Immature natural killer cell (primary cell): ENCODE results near the gene PPP1R1B. TPM values are rescaled to one million over a fixed set of nuclear protein-coding genes. Genes with fewer than 3 reads are reported as not detected.

Experiments used
- DNase-seq, 3 donors: peaks; one replicate each; pipeline ENCODE4 v3.0.0; 2022; ENCODE audit warnings: mixed read lengths in 1 of 3
- H3K27ac Mint-ChIP-seq, 6 donors: one replicate each; pipeline ENCODE4 v1.8.0; 2020; ENCODE audit warnings: mixed read lengths in 6 of 6, mild to moderate bottlenecking in 5 of 6, inconsistent platforms in 4 of 6, moderate library complexity in 3 of 6
- H3K27me3 Mint-ChIP-seq, 3 donors: one replicate each; pipeline ENCODE4 v1.8.0; 2020 to 2021; ENCODE audit warnings: low read depth in 3 of 3, mild to moderate bottlenecking in 3 of 3, mixed read lengths in 3 of 3, moderate library complexity in 3 of 3, inconsistent platforms in 1 of 3
- H3K36me3 Mint-ChIP-seq, 3 donors: one replicate each; pipeline ENCODE4 v1.8.0; 2020; ENCODE audit warnings: mixed read lengths in 3 of 3, inconsistent platforms in 2 of 3, mild to moderate bottlenecking in 2 of 3
- H3K4me1 Mint-ChIP-seq, 2 donors: one replicate each; pipeline ENCODE4 v1.8.0; 2020; ENCODE audit warnings: inconsistent platforms in 2 of 2, mild to moderate bottlenecking in 2 of 2, mixed read lengths in 2 of 2, moderate library complexity in 1 of 2
- H3K4me3 Mint-ChIP-seq, 5 donors: one replicate each; pipeline ENCODE4 v1.8.0; 2020; ENCODE audit warnings: mild to moderate bottlenecking in 5 of 5, mixed read lengths in 5 of 5, inconsistent platforms in 3 of 5, moderate library complexity in 3 of 5
- H3K9me3 Mint-ChIP-seq, 6 donors: one replicate each; pipeline ENCODE4 v1.8.0; 2020; ENCODE audit warnings: mild to moderate bottlenecking in 6 of 6, mixed read lengths in 6 of 6, inconsistent platforms in 4 of 6, moderate library complexity in 3 of 6
- polyA plus RNA-seq, 3 donors: library from polyadenylated mRNA; unstranded; fragments of 300-500 nt; fragmentation: Illumina TruSeq; gene quantifications; one replicate each; pipeline ENCODE4 v1.2.3, GENCODE V29; 2021

The PPP1R1B gene
- polyA plus RNA-seq, 3 donors from 2014 or later = not detected

- peaks cover 63 to 67% of the 10 kb centered on the region in 2 donors for H3K4me1 Mint-ChIP-seq
- no peaks in the 10 kb centered on the region for H3K9me3 Mint-ChIP-seq
- peaks cover 2 to 10% (median 3%) of the 10 kb centered on the region in 3 donors for H3K27me3 Mint-ChIP-seq
- H3K36me3 Mint-ChIP-seq = peaks cover 5 to 15% (median 6%) of the 10 kb centered on the region in 3 donors
- no peak for DNase-seq
- H3K4me3 Mint-ChIP-seq = peak overlapping the region in 4 of 5 donors; percentile 66 to 79 (median 74)
- H3K27ac Mint-ChIP-seq = peak overlapping the region; percentile 91 to 98 (median 96)
These were observed 51.8 kb downstream of the PPP1R1B start for GRCh38 chr17:39678340-39679116.

DNA sequence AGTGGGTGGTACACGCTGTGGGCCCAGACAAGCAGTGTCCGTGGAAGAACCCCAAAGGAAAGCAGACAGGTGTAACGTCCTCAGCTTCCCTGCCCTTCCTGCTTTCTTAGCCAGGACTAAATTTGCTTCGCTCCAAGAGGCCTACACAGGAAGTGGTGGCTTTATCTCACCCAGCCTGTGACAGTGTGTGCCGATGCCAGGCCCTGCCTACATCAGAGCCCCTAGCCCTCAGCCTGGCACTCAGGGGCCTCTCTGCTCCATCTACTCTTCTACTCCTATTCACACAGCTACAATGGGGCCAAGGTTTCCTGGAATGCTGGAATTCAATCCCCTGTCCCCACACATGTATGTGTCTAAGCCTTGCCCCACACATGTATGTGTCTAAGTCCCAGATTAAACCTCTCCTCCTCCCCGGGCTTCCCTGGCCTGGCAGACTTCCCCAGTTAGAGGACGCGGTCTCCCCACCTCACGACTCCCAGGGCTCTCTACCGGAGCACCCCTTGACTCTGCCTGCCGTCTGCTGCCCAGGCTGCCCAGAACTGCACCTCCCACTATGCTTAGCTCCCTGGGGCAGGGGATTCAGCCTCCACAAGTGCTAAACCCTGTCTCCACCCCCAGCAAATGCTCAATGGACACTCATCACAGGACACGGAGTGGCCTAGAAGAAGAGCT is 52.9 kb downstream of the PPP1R1B start:
- peak overlapping the region; percentile 91 to 98 (median 96) for H3K27ac Mint-ChIP-seq
- H3K27me3 Mint-ChIP-seq = peaks cover 2 to 6% (median 3%) of the 10 kb centered on the region in 3 donors
- H3K9me3 Mint-ChIP-seq = no peaks in the 10 kb centered on the region
- peaks cover 6 to 19% (median 10%) of the 10 kb centered on the region in 3 donors for H3K36me3 Mint-ChIP-seq
- H3K4me1 Mint-ChIP-seq = peaks cover 63 to 65% of the 10 kb centered on the region in 2 donors
- peak; percentile 44 to 57 (median 57) for DNase-seq
- peak overlapping the region; percentile 66 to 79 (median 74) for H3K4me3 Mint-ChIP-seq

DNA sequence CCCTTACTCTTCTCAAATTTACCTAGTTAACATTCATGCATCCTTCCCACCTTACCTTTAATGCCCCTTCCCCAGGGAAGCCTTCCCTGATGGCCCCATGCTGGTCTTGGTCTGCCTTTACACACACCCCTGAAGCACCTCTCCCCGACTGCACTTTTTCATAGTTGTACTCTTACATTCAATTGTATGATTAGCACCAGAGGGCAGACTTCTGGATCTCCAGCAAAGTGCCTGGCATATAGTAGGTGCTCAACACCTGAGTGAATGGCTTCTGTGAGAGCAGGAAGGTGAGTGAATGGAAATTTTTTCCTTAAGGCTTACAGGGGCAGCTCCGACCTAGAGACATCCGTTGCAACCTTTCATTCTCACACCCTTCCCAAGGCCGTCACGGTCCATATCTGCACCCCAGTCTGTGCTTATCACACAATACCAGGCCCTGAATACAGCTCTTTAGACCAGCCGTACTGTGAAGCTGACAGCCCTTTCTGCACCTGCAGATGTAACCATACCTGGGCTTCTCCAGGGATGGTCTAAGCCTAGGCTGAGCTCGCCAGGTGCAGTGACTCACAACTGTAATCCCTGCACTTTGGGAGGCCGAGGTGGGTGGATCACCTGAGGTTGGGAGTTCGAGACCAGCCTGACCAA is 56.7 kb downstream of the PPP1R1B start:
- Mint-ChIP-seq H3K4me1 (peaks cover 47 to 49% of the 10 kb centered on the region in 2 donors), H3K36me3 (peaks cover 11 to 22% (median 14%) of the 10 kb centered on the region in 3 donors), H3K4me3 (no peak overlapping the region), H3K27me3 (peaks cover 6 to 15% (median 7%) of the 10 kb centered on the region in 3 donors), H3K9me3 (no peaks in the 10 kb centered on the region), H3K27ac (peak overlapping the region in 2 of 6 donors; percentile 7 to 37)
- DNase-seq = no peak

GRCh38 chr17:39684369-39685192 is 57.8 kb downstream of the PPP1R1B start:
- H3K4me3 Mint-ChIP-seq = no peak overlapping the region

More at GRCh38 chr17:39684369-39685192, 57.8 kb downstream of the PPP1R1B start:
- Mint-ChIP-seq H3K36me3 (peaks cover 11 to 22% (median 14%) of the 10 kb centered on the region in 3 donors), H3K4me1 (peaks cover 44 to 45% of the 10 kb centered on the region in 2 donors), H3K27ac (peak overlapping the region in 1 of 6 donors; percentile 31), H3K27me3 (peaks cover 6 to 15% (median 11%) of the 10 kb centered on the region in 3 donors), H3K9me3 (no peaks in the 10 kb centered on the region)
- DNase-seq = no peak

Other genes starting within 250 kb of the PPP1R1B start
- 1 to 10 TPM in 2 of 3 donors, under 1 TPM in 1; 0.55 to 4.9 (median 2.4) TPM for gene FBXL20, start 225.3 kb upstream of the PPP1R1B start, polyA plus RNA-seq
- 10 to 100 TPM in 2 of 3 donors, 1 to 10 TPM in 1; 8.6 to 27.2 (median 12.0) TPM for gene MED1, start 175.7 kb upstream of the PPP1R1B start, polyA plus RNA-seq
- 1 to 10 TPM in 2 of 3 donors, under 1 TPM in 1; 0.12 to 5.9 (median 1.7) TPM for gene CDK12, start 165.5 kb upstream of the PPP1R1B start, polyA plus RNA-seq
- gene NEUROD2, start 19.0 kb upstream of the PPP1R1B start, polyA plus RNA-seq = not detected
- 10 to 100 TPM; 45.1 to 88.6 (median 78.5) TPM for gene STARD3, start 10.2 kb downstream of the PPP1R1B start, polyA plus RNA-seq
- gene TCAP, start 38.4 kb downstream of the PPP1R1B start, polyA plus RNA-seq = not detected
- gene PNMT, start 41.5 kb downstream of the PPP1R1B start, polyA plus RNA-seq = 1 to 10 TPM in 2 of 3 donors, not detected in 1; 1.4 to 1.6 TPM
- 10 to 100 TPM; 24.0 to 47.1 (median 37.8) TPM for gene PGAP3, start 61.1 kb downstream of the PPP1R1B start, polyA plus RNA-seq
- gene ERBB2, start 73.1 kb downstream of the PPP1R1B start, polyA plus RNA-seq = 10 to 100 TPM; 14.5 to 49.2 (median 25.2) TPM
- gene MIEN1, start 103.6 kb downstream of the PPP1R1B start, polyA plus RNA-seq = 100 to 1,000 TPM; 181 to 197 (median 181) TPM
- not detected for gene GRB7, start 111.0 kb downstream of the PPP1R1B start, polyA plus RNA-seq
- gene IKZF3, start 237.4 kb downstream of the PPP1R1B start, polyA plus RNA-seq = 10 to 100 TPM in 2 of 3 donors, 1 to 10 TPM in 1; 3.1 to 77.5 (median 15.7) TPM
- gene ZPBP2, start 241.2 kb downstream of the PPP1R1B start, polyA plus RNA-seq = not detected